Astrocyte (in vitro differentiated cells and primary cell): ENCODE results near the gene FAM168B. TPM values are rescaled to one million over a fixed set of nuclear protein-coding genes. Genes with fewer than 3 reads are reported as not detected.

Experiments used
- DNase-seq: peaks from one replicate; pipeline ENCODE4 v3.0.0-alpha.2; 2010; ENCODE audit warnings: low read depth
- FAIRE-seq: peaks from 2 replicates; lab custom pipeline; 2011; peaks lifted over from hg19 to GRCh38; lab: Jason Lieb, UNC
- H2AFZ ChIP-seq: 2 replicates; pipeline ENCODE4 v1.6.0; 2012; ENCODE audit warnings: low read depth, low read length, inconsistent platforms
- H3K27ac ChIP-seq: 2 replicates; pipeline ENCODE4 v1.5.1; 2011; ENCODE audit warnings: low read depth, low read length, inconsistent platforms
- H3K27me3 ChIP-seq: 2 replicates; pipeline ENCODE4 v1.6.0; 2011; ENCODE audit warnings: low read length, inconsistent platforms; ENCODE audit not compliant: insufficient read depth
- H3K36me3 ChIP-seq: 2 replicates; pipeline ENCODE4 v1.5.1; 2011; ENCODE audit warnings: low read length, inconsistent platforms; ENCODE audit not compliant: insufficient read depth
- H3K4me1 ChIP-seq: 2 replicates; pipeline ENCODE4 v1.5.1; 2011; ENCODE audit warnings: low read length, inconsistent platforms; ENCODE audit not compliant: insufficient read depth
- H3K4me2 ChIP-seq: 2 replicates; pipeline ENCODE4 v1.6.0; 2012; ENCODE audit warnings: low read length, inconsistent platforms
- H3K4me3 ChIP-seq: 2 replicates; pipeline ENCODE4 v1.5.1; 2011; ENCODE audit warnings: low read depth, mild to moderate bottlenecking, low read length, inconsistent platforms; ENCODE audit not compliant: insufficient read depth
- H3K79me2 ChIP-seq: 2 replicates; pipeline ENCODE4 v1.6.0; 2012; ENCODE audit warnings: mild to moderate bottlenecking, low read length, inconsistent platforms; ENCODE audit not compliant: insufficient read depth
- H3K9ac ChIP-seq: 2 replicates; pipeline ENCODE4 v1.6.0; 2012; ENCODE audit warnings: mild to moderate bottlenecking, low read length, inconsistent platforms
- H3K9me3 ChIP-seq: 2 replicates; pipeline ENCODE4 v1.5.1; 2012; ENCODE audit warnings: low read depth, mild to moderate bottlenecking, low read length, inconsistent platforms; ENCODE audit not compliant: insufficient read depth
- H4K20me1 ChIP-seq: 2 replicates; pipeline ENCODE4 v1.6.0; 2012; ENCODE audit warnings: low read length, inconsistent platforms; ENCODE audit not compliant: insufficient read depth
- H3K27ac Mint-ChIP-seq: one replicate; pipeline ENCODE4 v1.8.0; 2021; ENCODE audit warnings: mild to moderate bottlenecking, mixed read lengths; ENCODE audit not compliant: unreplicated experiment
- H3K27me3 Mint-ChIP-seq: one replicate; pipeline ENCODE4 v1.8.0; 2021; ENCODE audit warnings: low read depth, mixed read lengths; ENCODE audit not compliant: unreplicated experiment
- H3K36me3 Mint-ChIP-seq: one replicate; pipeline ENCODE4 v1.8.0; 2021; ENCODE audit warnings: low read depth, mixed read lengths; ENCODE audit not compliant: unreplicated experiment
- H3K4me1 Mint-ChIP-seq: one replicate; pipeline ENCODE4 v1.8.0; 2021; ENCODE audit warnings: low read depth, mixed read lengths; ENCODE audit not compliant: unreplicated experiment
- H3K4me3 Mint-ChIP-seq: one replicate; pipeline ENCODE4 v1.8.0; 2021; ENCODE audit warnings: mild to moderate bottlenecking, moderate library complexity, mixed read lengths; ENCODE audit not compliant: unreplicated experiment
- H3K9me3 Mint-ChIP-seq: one replicate; pipeline ENCODE4 v1.8.0; 2021; ENCODE audit warnings: mild to moderate bottlenecking, mixed read lengths; ENCODE audit not compliant: unreplicated experiment
- EZH2 ChIP-seq: IDR thresholded peaks from 2 replicates; pipeline ENCODE4 v1.6.1; 2012; ENCODE audit warnings: mild to moderate bottlenecking, low read length, inconsistent platforms; ENCODE audit not compliant: insufficient read depth
- total RNA-seq: library from RNA; stranded (reverse); gene quantifications from 2 replicates; pipeline ENCODE4 v1.2.1, GENCODE V29; 2021
- TF ChIP-seq, protein P1 (sequence below): IDR thresholded peaks from 2 replicates; pipeline ENCODE4 v1.5.1; 2011; ENCODE audit warnings: low read depth, mild to moderate bottlenecking, inconsistent platforms, low read length, moderate library complexity; ENCODE audit not compliant: insufficient read depth

FAM168B gene
- total RNA-seq, 1 donor from 2014 or later, result 117 TPM

DNA sequence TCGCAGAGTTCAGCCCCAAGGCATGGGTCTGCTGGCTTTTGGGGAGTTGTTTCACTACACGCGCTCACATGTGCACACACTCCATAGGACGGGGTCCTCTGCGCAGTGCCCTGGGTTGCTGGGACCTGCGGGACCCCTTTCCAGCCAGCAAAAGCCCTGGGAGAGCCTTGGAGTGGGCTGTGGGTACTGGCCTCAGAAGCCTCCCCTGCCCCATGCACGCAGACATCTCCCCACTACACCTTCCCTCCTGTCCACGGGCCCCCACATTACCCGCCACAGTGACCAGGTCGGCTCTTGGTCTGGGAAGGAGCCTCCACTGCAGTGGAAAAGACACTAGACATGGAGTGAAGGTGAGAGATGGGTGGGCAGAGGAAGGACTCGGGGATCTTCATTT, 48.5 kb downstream of the FAM168B start:
- Histone ChIP-seq H3K9me3 (no peaks in the 10 kb centered on the region), H3K4me1 (no peaks in the 10 kb centered on the region), H3K27ac (no peak overlapping the region), H3K4me2 (no peak overlapping the region), H3K9ac (no peak overlapping the region), H4K20me1 (peaks cover 45% of the 10 kb centered on the region), H3K79me2 (peaks cover 6% of the 10 kb centered on the region), H2AFZ (no peak overlapping the region), H3K4me3 (no peak overlapping the region), H3K27me3 (peaks cover 3% of the 10 kb centered on the region), H3K36me3 (peaks cover 13% of the 10 kb centered on the region)
- FAIRE-seq, result no peak
- no peak for DNase-seq
- no peak for TF ChIP-seq EZH2
- TF ChIP-seq, protein P1, sequence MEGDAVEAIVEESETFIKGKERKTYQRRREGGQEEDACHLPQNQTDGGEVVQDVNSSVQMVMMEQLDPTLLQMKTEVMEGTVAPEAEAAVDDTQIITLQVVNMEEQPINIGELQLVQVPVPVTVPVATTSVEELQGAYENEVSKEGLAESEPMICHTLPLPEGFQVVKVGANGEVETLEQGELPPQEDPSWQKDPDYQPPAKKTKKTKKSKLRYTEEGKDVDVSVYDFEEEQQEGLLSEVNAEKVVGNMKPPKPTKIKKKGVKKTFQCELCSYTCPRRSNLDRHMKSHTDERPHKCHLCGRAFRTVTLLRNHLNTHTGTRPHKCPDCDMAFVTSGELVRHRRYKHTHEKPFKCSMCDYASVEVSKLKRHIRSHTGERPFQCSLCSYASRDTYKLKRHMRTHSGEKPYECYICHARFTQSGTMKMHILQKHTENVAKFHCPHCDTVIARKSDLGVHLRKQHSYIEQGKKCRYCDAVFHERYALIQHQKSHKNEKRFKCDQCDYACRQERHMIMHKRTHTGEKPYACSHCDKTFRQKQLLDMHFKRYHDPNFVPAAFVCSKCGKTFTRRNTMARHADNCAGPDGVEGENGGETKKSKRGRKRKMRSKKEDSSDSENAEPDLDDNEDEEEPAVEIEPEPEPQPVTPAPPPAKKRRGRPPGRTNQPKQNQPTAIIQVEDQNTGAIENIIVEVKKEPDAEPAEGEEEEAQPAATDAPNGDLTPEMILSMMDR, result no peak
- Mint-ChIP-seq H3K4me1 (peaks cover 5% of the 10 kb centered on the region), H3K4me3 (no peak overlapping the region), H3K9me3 (no peaks in the 10 kb centered on the region), H3K27me3 (peaks cover 4% of the 10 kb centered on the region), H3K27ac (no peak overlapping the region), H3K36me3 (peaks cover 3% of the 10 kb centered on the region)

DNA sequence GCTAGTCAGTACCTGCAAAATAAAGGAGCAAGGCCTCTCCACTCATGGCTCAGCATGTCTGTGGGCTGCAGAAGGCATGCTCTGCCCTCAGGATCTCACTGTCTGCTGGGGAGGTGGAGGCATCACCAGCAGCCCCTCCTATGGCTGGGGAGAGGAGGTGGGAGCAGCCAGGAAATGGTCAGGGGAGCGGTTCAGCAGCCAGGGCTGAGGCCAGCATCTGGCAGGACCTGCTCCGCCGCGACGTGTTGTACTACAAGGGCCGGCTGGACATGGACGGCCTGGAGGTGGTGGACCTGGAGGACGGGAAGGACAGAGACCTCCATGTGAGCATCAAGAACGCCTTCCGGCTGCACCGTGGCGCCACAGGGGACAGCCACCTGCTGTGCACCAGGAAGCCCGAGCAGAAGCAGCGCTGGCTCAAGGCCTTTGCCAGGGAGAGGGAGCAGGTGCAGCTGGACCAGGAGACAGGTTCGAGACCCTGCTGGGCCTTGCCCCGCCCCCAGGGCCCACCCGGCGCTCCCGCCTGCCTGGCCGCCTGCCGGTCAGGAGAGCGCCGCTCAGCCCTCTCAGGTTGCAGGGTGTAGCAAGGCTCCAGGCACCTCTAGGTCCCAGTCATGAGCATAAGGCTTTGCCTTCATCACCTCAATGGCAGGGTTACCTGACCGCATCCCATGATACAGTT, 49.0 kb downstream of the FAM168B start:
- H3K27ac ChIP-seq, result no peak overlapping the region
- TF ChIP-seq EZH2, result no peak
- TF ChIP-seq, protein P1, result no peak
- no peak overlapping the region for H3K4me2 ChIP-seq
- H3K27me3 ChIP-seq, result peaks cover 3% of the 10 kb centered on the region
- Mint-ChIP-seq H3K4me3 (no peak overlapping the region), H3K36me3 (peaks cover 3% of the 10 kb centered on the region), H3K9me3 (no peaks in the 10 kb centered on the region), H3K27me3 (peaks cover 4% of the 10 kb centered on the region), H3K4me1 (peaks cover 5% of the 10 kb centered on the region), H3K27ac (no peak overlapping the region)
- peaks cover 1% of the 10 kb centered on the region for H3K79me2 ChIP-seq
- H2AFZ ChIP-seq, result no peak overlapping the region
- H3K9ac ChIP-seq, result no peak overlapping the region
- no peaks in the 10 kb centered on the region for H3K4me1 ChIP-seq
- peaks cover 8% of the 10 kb centered on the region for H3K36me3 ChIP-seq
- FAIRE-seq (no peak), DNase-seq (no peak)
- H4K20me1 ChIP-seq, result peaks cover 44% of the 10 kb centered on the region
- no peaks in the 10 kb centered on the region for H3K9me3 ChIP-seq
- no peak overlapping the region for H3K4me3 ChIP-seq
